Stimulated activated naive CD4-positive, alpha-beta T cell treated with Interleukin-2 at 50 U/mL for 16 hours (primary cell): ENCODE results near the gene EPB41L4B.
"Not testable (repeated sequence)": the region's sequence is repeated elsewhere in the genome, so short reads cannot be mapped to it uniquely, and the experiment has no call there.

Experiments
- DNase-seq: peaks from one replicate; lab custom pipeline; 2025; lab: John Stamatoyannopoulos, UW

The EPB41L4B gene

GRCh38 chr9:109162677-109163076 lies 158.2 kb downstream of the EPB41L4B start:
- DNase-seq = no peak

- no peak for DNase-seq
Measured at GRCh38 chr9:109161471-109161870, 159.4 kb downstream of the EPB41L4B start.

GRCh38 chr9:109159583-109159982 lies 161.3 kb downstream of the EPB41L4B start:
- no peak for DNase-seq

- no peak for DNase-seq
Measured at GRCh38 chr9:109158651-109159050, 162.2 kb downstream of the EPB41L4B start.

- no peak for DNase-seq
Measured at GRCh38 chr9:109156708-109157107, 164.2 kb downstream of the EPB41L4B start.

- DNase-seq = no peak
Measured at GRCh38 chr9:109150925-109151545, 169.8 kb downstream of the EPB41L4B start.

GRCh38 chr9:109149722-109150121 lies 171.1 kb downstream of the EPB41L4B start:
- DNase-seq = no peak

GRCh38 chr9:109149089-109149488 lies 171.8 kb downstream of the EPB41L4B start:
- no peak for DNase-seq

- DNase-seq = no peak
Measured at GRCh38 chr9:109145051-109145450, 175.8 kb downstream of the EPB41L4B start.

- no peak for DNase-seq
Measured at GRCh38 chr9:109143881-109144562, 176.8 kb downstream of the EPB41L4B start.

- no peak for DNase-seq
Measured at GRCh38 chr9:109141375-109141774, 179.5 kb downstream of the EPB41L4B start.

- no peak for DNase-seq
Measured at GRCh38 chr9:109139851-109140250, 181.0 kb downstream of the EPB41L4B start.

- no peak for DNase-seq
Measured at GRCh38 chr9:109138421-109138820, 182.4 kb downstream of the EPB41L4B start.

GRCh38 chr9:109134167-109134578 lies 186.7 kb downstream of the EPB41L4B start:
- DNase-seq = no peak

GRCh38 chr9:109133533-109133932 lies 187.3 kb downstream of the EPB41L4B start:
- DNase-seq = no peak

GRCh38 chr9:109132567-109133021 lies 188.3 kb downstream of the EPB41L4B start:
- DNase-seq = no peak

GRCh38 chr9:109129470-109130197 lies 191.2 kb downstream of the EPB41L4B start:
- no peak for DNase-seq

- not testable (repeated sequence) for DNase-seq
Measured at GRCh38 chr9:109126671-109127070, 194.2 kb downstream of the EPB41L4B start.

- DNase-seq = no peak
Measured at GRCh38 chr9:109124121-109124520, 196.7 kb downstream of the EPB41L4B start.

- no peak for DNase-seq
Measured at GRCh38 chr9:109122726-109123621, 197.9 kb downstream of the EPB41L4B start.
